Airway epithelial cell (primary cell): Measurements from ENCODE around the gene OVOL3. TPM values are rescaled to one million over a fixed set of nuclear protein-coding genes. Genes with fewer than 3 reads are reported as not detected.

Source experiments
- total RNA-seq: library from RNA; depleted of rRNA; stranded (reverse); fragments of >200 nt; gene quantifications from 2 replicates; pipeline ENCODE4 v1.2.3, GENCODE V29; 2015

The OVOL3 gene
- total RNA-seq: not detected in 2 replicates

GRCh38 chr19:36110487-36111199, at the start of gene OVOL3:
Gene OVOL3, plus strand, starts transcription at chr19:36111143. Its CDS starts 60 bp downstream, at chr19:36111203.

GRCh38 chr19:36114721-36115452, 3.9 kb downstream of the OVOL3 start, which contains the start of gene POLR2I:
Gene POLR2I, minus strand, starts transcription at chr19:36114875. Its CDS starts 19 bp downstream, at chr19:36114856.

GRCh38 chr19:36115453-36116343, 4.8 kb downstream of the OVOL3 start, which contains the start of gene TBCB:
Gene TBCB, plus strand, starts transcription at chr19:36115468. Its CDS starts 93 bp downstream, at chr19:36115561.

GRCh38 chr19:36139473-36140303, 28.7 kb downstream of the OVOL3 start, which contains the start of gene CAPNS1:
Gene CAPNS1, plus strand, starts transcription at chr19:36140066. Its CDS starts 946 bp downstream, at chr19:36141012.

GRCh38 chr19:36152352-36153091, 41.6 kb downstream of the OVOL3 start, which contains the start of gene COX7A1:
Gene COX7A1, minus strand, starts transcription at chr19:36152447. Its CDS starts 40 bp downstream, at chr19:36152407.

Other genes with a start within 250 kb of the OVOL3 start
- gene APLP1, start 242.6 kb upstream of the OVOL3 start, total RNA-seq: 1.9 and 2.8 TPM in 2 replicates
- gene NFKBID, start 210.6 kb upstream of the OVOL3 start, total RNA-seq: 4.8 and 21.3 TPM in 2 replicates
- gene HCST, start 208.6 kb upstream of the OVOL3 start, total RNA-seq: not detected in 2 replicates
- gene TYROBP, start 202.8 kb upstream of the OVOL3 start, total RNA-seq: not detected in 2 replicates
- 6.5 and 10.8 TPM in 2 replicates for gene LRFN3, start 174.8 kb upstream of the OVOL3 start, total RNA-seq
- 34.6 and 81.5 TPM in 2 replicates for gene SDHAF1, start 116.0 kb upstream of the OVOL3 start, total RNA-seq
- gene SYNE4, start 102.3 kb upstream of the OVOL3 start, total RNA-seq: 2.9 and 3.9 TPM in 2 replicates
- gene ALKBH6, start 96.9 kb upstream of the OVOL3 start, total RNA-seq: 38.7 and 48.2 TPM in 2 replicates
- 0.19 and 0.28 TPM in 2 replicates for gene CLIP3, start 78.3 kb upstream of the OVOL3 start, total RNA-seq
- 3.5 and 6.8 TPM in 2 replicates for gene THAP8, start 56.9 kb upstream of the OVOL3 start, total RNA-seq
- 4.3 and 5.4 TPM in 2 replicates for gene WDR62, start 56.2 kb upstream of the OVOL3 start, total RNA-seq
- 52.7 and 73.0 TPM in 2 replicates for gene POLR2I, start 3.7 kb downstream of the OVOL3 start, total RNA-seq
- gene TBCB, start 4.3 kb downstream of the OVOL3 start, total RNA-seq: 239 and 256 TPM in 2 replicates
- 206 and 280 TPM in 2 replicates for gene CAPNS1, start 28.9 kb downstream of the OVOL3 start, total RNA-seq
- 0.35 TPM in 1 of 2 replicates, not detected in the other for gene COX7A1, start 41.3 kb downstream of the OVOL3 start, total RNA-seq
- 1.9 TPM in 2 replicates for gene ZNF565, start 103.5 kb downstream of the OVOL3 start, total RNA-seq
- gene ZNF146, start 104.0 kb downstream of the OVOL3 start, total RNA-seq: 63.0 and 79.5 TPM in 2 replicates